ENCODE measurements around the gene PPP2R3C.

Gene PPP2R3C

DNA sequence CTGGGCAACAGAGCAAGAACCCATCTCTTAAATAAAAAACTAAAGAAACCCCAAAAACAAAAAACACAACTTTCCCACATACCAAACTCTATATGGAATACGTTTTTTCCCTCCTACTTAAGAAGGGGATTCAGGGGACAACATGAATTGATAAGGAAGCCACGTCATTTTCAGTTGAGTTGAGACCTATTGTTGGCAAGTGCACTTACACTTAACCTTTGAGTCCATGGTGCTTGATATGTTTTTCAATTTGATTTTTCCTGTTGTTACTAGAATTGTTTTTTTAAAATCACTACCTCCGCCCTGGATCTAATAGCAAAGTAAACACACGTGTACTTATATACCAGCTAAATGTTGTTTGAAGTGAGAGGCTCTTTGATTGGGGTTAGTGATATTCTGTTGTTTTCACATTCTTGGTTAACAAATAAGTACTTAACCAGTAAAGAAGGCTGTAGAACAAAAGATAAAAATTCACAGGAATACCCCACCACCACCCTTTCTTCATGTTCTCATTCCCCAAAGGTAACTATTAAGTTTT is 73.7 kb downstream of the PPP2R3C start:
- no peak overlapping the region for H3K27ac ChIP-seq

DNA sequence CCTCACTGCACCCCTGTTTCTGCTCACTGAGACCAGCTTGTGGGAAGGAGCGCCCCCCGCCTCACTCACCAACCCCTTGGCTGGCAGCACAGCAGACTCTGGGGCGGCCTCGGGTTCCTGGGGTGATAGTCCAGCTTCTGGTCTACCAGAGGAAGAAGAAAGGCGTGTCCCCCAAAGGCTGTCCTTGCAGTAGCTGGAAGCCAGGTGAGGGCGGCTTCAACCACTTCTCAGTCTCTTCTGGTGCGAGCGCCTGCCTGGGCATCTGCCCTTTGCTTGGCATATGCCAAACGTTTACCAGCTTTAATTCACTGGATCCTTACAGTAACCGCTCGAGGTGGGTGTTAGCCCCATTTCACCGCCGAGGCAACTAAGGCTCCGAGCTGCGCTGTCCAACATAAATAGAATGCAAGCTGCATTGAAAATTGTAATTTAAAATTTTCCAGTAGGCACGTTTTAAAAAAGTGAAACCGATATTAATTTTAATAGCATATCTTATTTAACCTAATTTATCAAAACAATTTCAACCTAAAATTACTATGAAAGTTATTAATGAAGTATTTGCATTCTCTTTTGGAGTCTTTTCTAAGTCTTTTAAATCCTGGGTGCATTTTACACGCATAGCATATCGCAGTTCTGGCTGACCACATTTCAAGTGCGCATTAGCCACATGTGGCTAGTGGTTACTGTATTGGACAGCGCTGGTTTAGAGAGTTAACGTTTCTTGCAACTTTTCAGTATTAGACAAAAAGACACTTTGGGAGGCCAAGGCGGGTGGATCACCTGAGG is 74.8 kb downstream of the PPP2R3C start:
- TF ChIP-seq ZFX (IDR thresholded peaks at IDR 0.05; ENCODE audit: borderline replicate concordance), result no peak
- TF ChIP-seq, protein P1, sequence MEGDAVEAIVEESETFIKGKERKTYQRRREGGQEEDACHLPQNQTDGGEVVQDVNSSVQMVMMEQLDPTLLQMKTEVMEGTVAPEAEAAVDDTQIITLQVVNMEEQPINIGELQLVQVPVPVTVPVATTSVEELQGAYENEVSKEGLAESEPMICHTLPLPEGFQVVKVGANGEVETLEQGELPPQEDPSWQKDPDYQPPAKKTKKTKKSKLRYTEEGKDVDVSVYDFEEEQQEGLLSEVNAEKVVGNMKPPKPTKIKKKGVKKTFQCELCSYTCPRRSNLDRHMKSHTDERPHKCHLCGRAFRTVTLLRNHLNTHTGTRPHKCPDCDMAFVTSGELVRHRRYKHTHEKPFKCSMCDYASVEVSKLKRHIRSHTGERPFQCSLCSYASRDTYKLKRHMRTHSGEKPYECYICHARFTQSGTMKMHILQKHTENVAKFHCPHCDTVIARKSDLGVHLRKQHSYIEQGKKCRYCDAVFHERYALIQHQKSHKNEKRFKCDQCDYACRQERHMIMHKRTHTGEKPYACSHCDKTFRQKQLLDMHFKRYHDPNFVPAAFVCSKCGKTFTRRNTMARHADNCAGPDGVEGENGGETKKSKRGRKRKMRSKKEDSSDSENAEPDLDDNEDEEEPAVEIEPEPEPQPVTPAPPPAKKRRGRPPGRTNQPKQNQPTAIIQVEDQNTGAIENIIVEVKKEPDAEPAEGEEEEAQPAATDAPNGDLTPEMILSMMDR (IDR thresholded peaks at IDR 0.05), result no peak
- H3K27ac ChIP-seq, result peak overlapping the region; percentile 81

More for the DNA sequence above, 73.7 kb downstream of the PPP2R3C start:
- TF ChIP-seq, protein P1 (IDR thresholded peaks at IDR 0.05), result no peak
- no peak for TF ChIP-seq ZFX (IDR thresholded peaks at IDR 0.05; ENCODE audit: borderline replicate concordance)

DNA sequence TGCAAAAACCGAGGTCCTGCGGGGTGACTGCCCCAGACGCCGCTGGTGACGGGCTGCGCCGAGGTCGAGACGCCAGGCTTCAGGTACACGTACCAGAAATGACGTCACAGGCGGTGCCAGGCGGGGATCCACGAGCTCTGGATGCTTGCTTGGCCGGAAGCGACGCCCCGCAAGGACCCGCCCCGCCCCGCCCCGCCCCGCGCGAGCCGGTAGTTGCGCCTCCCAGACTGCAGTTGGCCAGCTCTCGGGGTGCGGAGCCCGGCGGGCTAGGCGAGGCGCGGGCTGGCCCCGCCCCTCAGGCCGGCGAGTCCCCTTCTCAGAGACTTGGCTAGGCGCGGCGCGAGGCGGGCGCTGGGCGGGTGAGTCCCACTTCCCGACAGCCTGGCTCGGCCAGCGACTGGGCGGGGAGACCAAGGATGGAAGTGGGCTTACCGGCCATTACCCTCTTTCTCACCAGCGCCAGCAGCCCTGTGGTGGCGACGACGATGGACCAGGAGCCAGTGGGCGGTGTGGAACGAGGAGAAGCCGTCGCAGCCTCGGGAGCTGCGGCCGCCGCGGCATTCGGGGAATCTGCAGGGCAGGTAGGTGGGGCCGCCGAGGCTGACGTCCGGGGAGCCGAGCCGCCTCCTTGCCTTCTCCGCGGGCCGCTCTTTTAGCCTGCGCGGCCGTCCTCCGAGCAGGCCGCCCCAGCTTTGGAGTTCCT is 75.6 kb downstream of the PPP2R3C start, which contains the start of gene FAM177A1:
FAM177A1 (plus strand) TSS at position 225 of the 703 bp plus-strand sequence; CDS start at position 417, 192 bp downstream.
- TF ChIP-seq, protein P1 (IDR thresholded peaks at IDR 0.05), result peak; percentile 11; the same call in 1 of the 2 replicates
- no peak for TF ChIP-seq ZFX (IDR thresholded peaks at IDR 0.05; ENCODE audit: borderline replicate concordance)
- H3K27ac ChIP-seq, result peak within 1 kb of the TSS; percentile 81

DNA sequence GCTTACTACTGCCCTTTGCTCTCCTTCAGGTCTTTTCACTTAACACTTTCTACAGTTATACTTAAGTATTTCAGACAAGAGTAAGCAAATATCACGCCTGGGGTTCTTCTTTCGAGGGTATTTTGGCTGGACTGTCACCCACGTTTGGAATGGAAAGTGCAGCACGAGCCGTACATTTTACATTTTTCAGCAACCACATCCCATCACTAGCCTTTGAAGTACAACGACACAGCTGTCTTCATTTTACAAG is 76.1 kb downstream of the PPP2R3C start:
- H3K27ac ChIP-seq, result peak overlapping the region; percentile 81
- TF ChIP-seq ZFX (IDR thresholded peaks at IDR 0.05; ENCODE audit: borderline replicate concordance), result no peak
- TF ChIP-seq, protein P1 (IDR thresholded peaks at IDR 0.05), result no peak

DNA sequence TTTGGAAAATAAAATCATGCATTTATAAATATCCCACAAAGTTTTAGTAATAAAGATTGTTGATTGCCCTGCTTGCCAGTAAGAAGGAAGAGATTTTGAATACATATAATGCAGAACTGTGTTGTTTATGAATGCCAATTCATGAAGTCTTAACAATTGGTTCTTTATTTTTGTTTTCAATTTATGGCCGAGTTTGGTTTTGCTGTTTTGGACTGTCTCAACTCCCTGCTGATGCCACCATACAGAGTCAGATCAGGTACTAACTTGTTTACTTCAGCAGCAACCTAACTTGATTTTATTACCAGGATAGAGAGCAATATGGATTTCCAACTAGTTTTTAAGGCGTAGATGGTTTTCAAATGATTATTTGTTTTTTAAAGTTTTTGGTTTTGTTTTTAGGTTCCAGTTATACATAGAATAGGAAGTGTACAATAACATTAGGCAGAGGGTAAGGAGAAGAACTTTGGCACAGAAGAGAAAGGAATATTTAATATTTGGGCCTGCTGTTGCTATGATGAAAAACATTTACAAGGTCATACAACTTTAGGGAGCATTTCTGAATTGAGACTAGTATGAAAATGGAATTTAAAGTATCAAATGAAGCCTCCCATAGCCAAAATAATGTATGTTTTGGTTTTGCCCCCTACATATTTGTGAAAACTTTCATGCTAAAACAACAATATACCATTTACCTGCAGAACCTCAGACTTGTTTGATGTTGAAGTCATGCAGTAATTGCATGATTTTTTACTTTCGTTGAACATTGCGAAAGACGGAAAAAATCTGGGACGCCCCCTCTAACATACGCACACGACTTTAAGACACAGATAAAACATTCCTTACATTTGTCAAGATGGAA is 76.6 kb downstream of the PPP2R3C start:
- TF ChIP-seq ZFX (IDR thresholded peaks at IDR 0.05; ENCODE audit: borderline replicate concordance), result no peak
- TF ChIP-seq, protein P1 (IDR thresholded peaks at IDR 0.05), result no peak
- H3K27ac ChIP-seq, result peak overlapping the region; percentile 81

DNA sequence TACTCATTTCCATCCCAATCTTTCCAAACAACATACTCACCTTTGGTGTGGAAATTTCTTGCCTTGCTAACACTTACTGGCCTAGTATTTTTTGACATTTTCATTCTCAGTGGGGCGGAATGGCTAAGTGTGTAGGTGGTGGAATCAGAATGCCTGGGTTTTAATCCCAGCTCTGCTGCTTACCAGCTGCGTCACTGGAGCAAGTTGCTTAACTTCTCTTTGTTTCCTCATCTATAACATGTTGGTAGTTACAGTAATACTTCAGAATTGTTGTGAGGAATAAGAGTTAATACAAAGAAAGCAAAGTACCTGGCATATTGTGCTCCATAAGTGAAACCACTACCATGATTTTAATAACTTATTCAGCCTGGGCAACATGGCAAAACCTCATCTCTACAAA is 78.7 kb downstream of the PPP2R3C start:
- no peak for TF ChIP-seq ZFX (IDR thresholded peaks at IDR 0.05; ENCODE audit: borderline replicate concordance)
- TF ChIP-seq, protein P1 (IDR thresholded peaks at IDR 0.05), result no peak
- H3K27ac ChIP-seq, result no peak overlapping the region
